Heart left ventricle (tissue), 16 donors: ENCODE data around the gene GGT7. TPM values are rescaled to one million over a fixed set of nuclear protein-coding genes. Genes with fewer than 3 reads are reported as not detected.

Source experiments
- ATAC-seq, 4 donors: fragments of 200-7000 bp; cut with Tn5 transposase; one replicate each; pipeline ENCODE4 v1.9.1; 2020 to 2022; ENCODE audit warnings: moderate library complexity in 4 of 4, mild to moderate bottlenecking in 3 of 4, moderate number of reproducible peaks in 1 of 4
- DNase-seq, 5 donors: peaks; one replicate each; pipeline ENCODE4 v3.0.0-alpha.2; 2020
- H3K27ac ChIP-seq, 12 donors: fragments of 200-600 bp; sonication (generic) in 4 of 12; one replicate each; pipeline versions ENCODE4 v1.5.0 to v1.8.0; 2016 to 2022; ENCODE audit warnings: mild to moderate bottlenecking in 2 of 12
- H3K27me3 ChIP-seq, 9 donors: fragments of 200-600 bp; sonication (generic) in 2 of 9; one replicate each; pipeline versions ENCODE4 v1.5.1 to v1.8.0; 2016 to 2022; ENCODE audit warnings: mild to moderate bottlenecking in 3 of 9
- H3K36me3 ChIP-seq, 9 donors: fragments of 200-600 bp; sonication (generic) in 2 of 9; one replicate each; pipeline versions ENCODE4 v1.5.0 to v1.8.0; 2018 to 2022; ENCODE audit warnings: mild to moderate bottlenecking in 2 of 9
- H3K4me1 ChIP-seq, 12 donors: fragments of 200-600 bp; sonication (generic) in 4 of 12; one replicate each; pipeline versions ENCODE4 v1.5.0 to v1.8.0; 2016 to 2022; ENCODE audit warnings: mild to moderate bottlenecking in 3 of 12
- H3K4me3 ChIP-seq, 12 donors: fragments of 200-600 bp; sonication (generic) in 4 of 12; one replicate each; pipeline versions ENCODE4 v1.5.0 to v1.8.0; 2017 to 2022; ENCODE audit warnings: mild to moderate bottlenecking in 9 of 12, moderate library complexity in 4 of 12
- H3K9me3 ChIP-seq, 12 donors: fragments of 200-600 bp; sonication (generic) in 4 of 12; one replicate each; pipeline versions ENCODE4 v1.5.0 to v1.8.0; 2016 to 2022; ENCODE audit warnings: mild to moderate bottlenecking in 1 of 12
- CTCF ChIP-seq, 12 donors: fragments of 200-600 bp; sonication (generic) in 4 of 12; IDR thresholded peaks; one replicate each; pipeline versions ENCODE4 v1.5.0 to v1.8.0; 2018 to 2022; ENCODE audit warnings: antibody characterized with exemption in 12 of 12, mild to moderate bottlenecking in 5 of 12
- POLR2A ChIP-seq, 2 donors: fragments of 450-650 bp; IDR thresholded peaks; one replicate each; pipeline ENCODE4 v1.6.1; 2017; ENCODE audit warnings: antibody characterized with exemption in 2 of 2, mild to moderate bottlenecking in 2 of 2, moderate library complexity in 2 of 2
- WGBS, 4 donors: extraction: QIAGEN DNeasy Blood & Tissue Kit in 2 of 4; methylation state at CpG; one replicate each; pipeline versions ENCODE4 v1.1.5 to v1.1.7; 2013 to 2018; 5-methylcytosine and 5-hydroxymethylcytosine counted together
- intact Hi-C, 10 donors: fragments of 100-400 bp; cut with DNase I; formaldehyde crosslinking; loops; one replicate each; pipeline versions ENCODE4 v1.11.1 to v1.14.2; 2022
- polyA plus RNA-seq, 2 donors: library from polyadenylated mRNA; stranded (reverse); fragments of 200-250 nt; gene quantifications; one replicate each; pipeline ENCODE4 v1.2.3, GENCODE V29; 2013
- total RNA-seq, 9 donors: library from RNA; depleted of rRNA in 2 of 9; stranded (reverse); fragments of >200 nt in 2 of 9; fragmentation: NEBNext Ultra II Directional in 3 of 9; extraction: Animal tissue kit (Norgen Biotek cat#: 25700) in 3 of 9; gene quantifications; one replicate each; pipeline versions ENCODE4 v1.1.0 to v1.2.4, GENCODE V29; 2016 to 2023
- donor health status: ischemic (EF 13 %, LVEDD 7.1; RV severe dilation, severe dysfunction).
- donor health status: healthy with polysubstance abuse.
- donor health status: DM: no; HTN: yes; CAD: no.
- donor health status: DM: no; HTN: no; CAD: no.
- donor health status: ischemic (EF 25% LVEDD 6.9; RV normal size, moderate dysfunction).
- donor health status: ischemic (EF 25% LVEDD 5.7; RV mildly dilated, moderate dysfunction).
- donor health status: healthy.
- donor health status: DM: yes; HTN: yes; CAD: no.
- donor health status: ischemic (EF 35%, LVEDD 5.7; RV mildly dilated, moderate dysfunction).
- donor health status: nonischemic (EF 11% LVEDD 7.7; RV severe dilation, severe dysfunction).
- donor health status: DM: yes; HTN: yes; CAD: no.
- donor health status: PGD.
- donor health status: ischemic (EF 29% LVEDD 5.4; RV normal size, mild dysfunction).
- donor health status: nonischemic (EF 23%, LVEDD 6.1; RV moderate dilation, normal function).

GGT7 gene
- total and polyA plus RNA-seq, 11 donors: 7.9 to 30.7 (median 17.5) TPM

DNA sequence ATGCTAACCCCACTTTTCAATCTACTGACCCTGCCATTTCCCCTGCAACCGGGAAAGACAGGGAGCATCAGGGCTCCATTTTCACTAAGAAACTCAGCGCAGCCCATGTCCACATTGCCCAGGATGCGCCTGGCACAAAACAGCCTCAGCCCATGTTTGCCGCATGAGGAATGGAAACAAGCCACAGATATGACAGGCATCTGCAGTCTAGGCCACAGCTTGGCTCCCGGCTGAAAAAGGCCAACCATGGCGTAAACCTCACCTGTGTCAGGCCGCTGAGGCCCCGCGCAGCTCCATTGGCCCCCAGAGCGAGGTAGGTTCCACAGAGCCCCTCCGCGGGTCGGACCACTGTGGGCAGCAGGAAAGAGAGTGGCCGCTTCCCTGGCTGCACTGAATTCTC is 21.7 kb downstream of the GGT7 start:
- WGBS, 4 donors: 92 to 96% (median 95%) methylated on average over 13 to 14 of the region's 14 CpGs
- H3K4me3 ChIP-seq: no peak overlapping the region
- TF ChIP-seq CTCF (IDR thresholded peaks at IDR 0.05) (no peak), POLR2A (IDR thresholded peaks at IDR 0.05) (no peak)
- H3K36me3 ChIP-seq: peaks cover 0 to 90% (median 55%) of the 10 kb centered on the region in 9 donors
- no peak overlapping the region for H3K27ac ChIP-seq
- H3K27me3 ChIP-seq: no peaks in the 10 kb centered on the region
- DNase-seq (no peak), ATAC-seq (no peak)
- no peaks in the 10 kb centered on the region for H3K4me1 ChIP-seq
- H3K9me3 ChIP-seq: no peaks in the 10 kb centered on the region
- intact Hi-C loops: no loop called here

GRCh38 chr20:34849778-34850177 is 22.9 kb downstream of the GGT7 start:
- no peak overlapping the region for H3K27ac ChIP-seq
- no peaks in the 10 kb centered on the region for H3K27me3 ChIP-seq
- 85 to 94% (median 88%) methylated on average over 5 to 9 of the region's 9 CpGs for WGBS, 4 donors
- ATAC-seq (no peak), DNase-seq (no peak)
- no peak overlapping the region for H3K4me3 ChIP-seq
- intact Hi-C loops: no loop called here
- H3K9me3 ChIP-seq: no peaks in the 10 kb centered on the region
- TF ChIP-seq CTCF (IDR thresholded peaks at IDR 0.05) (no peak), POLR2A (IDR thresholded peaks at IDR 0.05) (no peak)
- H3K4me1 ChIP-seq: no peaks in the 10 kb centered on the region
- peaks cover 0 to 86% (median 50%) of the 10 kb centered on the region in 9 donors for H3K36me3 ChIP-seq

- 93 to 98% (median 95%) methylated on average over 5 of the region's 5 CpGs for WGBS, 4 donors
- no peaks in the 10 kb centered on the region for H3K4me1 ChIP-seq
- no peak for ATAC-seq
- TF ChIP-seq POLR2A (IDR thresholded peaks at IDR 0.05) (no peak), CTCF (IDR thresholded peaks at IDR 0.05) (no peak)
- DNase-seq: no peak
- intact Hi-C loops: no loop called here
- H3K4me3 ChIP-seq: no peak overlapping the region
- H3K9me3 ChIP-seq: no peaks in the 10 kb centered on the region
- H3K27me3 ChIP-seq: no peaks in the 10 kb centered on the region
- peaks cover 0 to 74% (median 43%) of the 10 kb centered on the region in 9 donors for H3K36me3 ChIP-seq
- no peak overlapping the region for H3K27ac ChIP-seq
These were observed 24.1 kb downstream of the GGT7 start for GRCh38 chr20:34848597-34848996.

DNA sequence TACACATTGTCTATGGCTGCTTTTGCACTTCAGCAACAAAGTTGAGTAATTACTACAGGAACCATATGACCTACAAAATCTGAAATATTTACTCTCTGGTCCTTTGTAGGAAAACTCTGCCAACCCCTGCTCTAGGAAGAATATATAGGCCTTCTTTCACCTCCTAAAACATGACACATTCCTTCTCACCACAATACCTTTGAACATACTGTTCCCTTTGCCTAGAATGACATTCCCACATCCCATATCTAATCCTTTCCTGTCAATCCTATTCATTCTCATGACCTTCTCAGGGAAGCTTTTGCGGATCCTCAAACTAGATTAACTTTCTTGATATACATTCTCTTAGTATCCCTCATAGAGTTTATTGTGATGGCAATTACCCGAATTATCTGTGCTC is 29.2 kb downstream of the GGT7 start:
- no peaks in the 10 kb centered on the region for H3K9me3 ChIP-seq
- H3K36me3 ChIP-seq: peaks cover 0 to 24% (median 5%) of the 10 kb centered on the region in 9 donors
- WGBS, 4 donors: 88 to 92% (median 90%) methylated on average over 2 of the region's 2 CpGs
- no peak overlapping the region for H3K4me3 ChIP-seq
- intact Hi-C loops: no loop called here
- TF ChIP-seq POLR2A (IDR thresholded peaks at IDR 0.05) (no peak), CTCF (IDR thresholded peaks at IDR 0.05) (no peak)
- no peak overlapping the region for H3K27ac ChIP-seq
- ATAC-seq (no peak), DNase-seq (no peak)
- H3K4me1 ChIP-seq: no peaks in the 10 kb centered on the region
- no peaks in the 10 kb centered on the region for H3K27me3 ChIP-seq
